Medulla oblongata (tissue), 1 donor: ENCODE data around the gene C14orf132.
"Not testable (repeated sequence)": the region's sequence is repeated elsewhere in the genome, so short reads cannot be mapped to it uniquely, and the experiment has no call there.

Experiments used
- DNase-seq: peaks from one replicate; pipeline ENCODE4 v3.0.0-alpha.2; 2015; ENCODE audit errors: extremely low spot score

Gene C14orf132

DNA sequence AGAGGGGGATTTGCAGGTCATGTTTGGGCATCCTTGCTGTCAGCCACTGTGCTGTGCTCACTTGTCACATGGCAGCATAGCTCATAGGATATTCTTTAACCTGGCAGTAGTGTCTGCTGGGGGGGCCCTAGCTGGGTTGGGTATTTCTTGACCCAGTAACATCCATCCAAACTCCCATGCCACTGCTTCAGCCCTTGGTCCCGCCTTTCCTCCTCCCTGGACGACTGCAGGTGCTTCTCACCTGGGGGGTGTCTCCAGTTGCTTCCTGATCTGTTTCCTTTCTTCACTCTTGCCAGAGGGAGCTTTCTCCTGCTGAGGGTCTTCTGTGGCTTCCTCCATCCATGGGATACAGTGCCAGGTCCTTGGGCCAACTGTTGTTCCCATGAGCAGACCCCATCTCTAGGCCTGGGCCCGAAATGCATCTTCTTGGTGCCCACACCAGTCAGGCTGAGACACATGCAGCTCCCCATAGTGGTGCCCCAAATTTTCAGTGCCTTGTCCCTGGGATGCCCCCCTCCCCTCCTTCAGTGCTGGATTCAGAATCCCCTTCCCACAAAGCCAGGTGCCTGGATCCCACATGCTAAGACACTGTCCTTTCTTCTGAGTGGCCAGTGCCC lies 20.5 kb downstream of the C14orf132 start:
- no peak for DNase-seq

DNA sequence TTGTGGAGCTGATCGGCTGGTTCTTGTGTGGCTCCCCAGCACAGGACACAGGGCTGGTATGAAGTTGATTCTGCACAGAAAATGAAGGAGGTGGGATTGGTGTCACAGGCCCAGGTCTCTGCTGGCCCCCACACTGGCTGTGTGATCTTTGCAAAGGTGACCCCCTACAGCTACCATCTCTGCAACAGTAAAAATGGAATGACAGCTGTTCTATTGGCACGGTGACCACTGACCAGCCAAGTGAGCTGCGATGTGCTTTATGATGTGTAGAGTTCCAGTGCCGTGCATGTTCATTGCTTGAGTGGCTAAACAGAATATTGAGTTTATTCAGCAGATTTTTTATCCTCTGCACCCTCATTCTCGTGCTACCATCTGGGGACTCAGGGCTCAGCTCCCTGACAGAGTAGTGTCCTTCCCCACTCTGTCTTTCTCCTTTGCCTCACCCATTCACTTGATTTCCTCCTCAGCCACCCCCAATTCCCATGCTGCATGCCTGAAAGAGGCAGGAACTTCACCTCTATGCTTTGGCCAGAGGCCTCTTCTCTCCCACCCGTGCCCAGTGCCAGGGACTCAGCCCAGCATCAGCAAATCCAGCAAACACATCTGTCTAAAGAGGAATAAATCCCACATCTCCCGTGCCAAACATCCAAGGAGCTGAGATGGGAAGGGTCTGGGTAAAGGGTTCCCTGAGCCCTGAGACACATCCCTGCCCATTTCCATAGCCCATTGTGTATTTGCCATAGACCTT lies 21.2 kb downstream of the C14orf132 start:
- no peak for DNase-seq

DNA sequence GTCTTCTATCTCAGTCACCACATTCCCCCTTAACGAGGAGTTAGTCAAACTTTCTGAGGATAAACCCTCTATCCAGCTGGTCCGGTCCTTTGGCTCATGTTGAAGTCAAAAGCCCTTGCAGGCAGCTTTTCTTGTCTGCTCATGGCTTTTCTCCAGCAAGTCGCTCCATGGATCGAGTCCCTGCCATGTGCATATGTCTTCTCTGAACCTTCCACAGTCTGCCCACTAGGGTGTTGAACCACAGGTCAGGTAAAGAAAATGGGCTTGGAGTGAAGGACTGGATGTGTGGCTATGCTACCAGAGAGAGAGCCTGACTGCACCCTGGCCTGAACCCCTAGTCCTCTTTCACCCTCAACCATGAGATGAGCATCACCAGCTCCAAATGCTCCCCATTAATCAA lies 22.8 kb downstream of the C14orf132 start:
- DNase-seq = no peak

- no peak for DNase-seq
These were observed 23.3 kb downstream of the C14orf132 start for GRCh38 chr14:96062506-96062905.

- DNase-seq = no peak
These were observed 25.7 kb downstream of the C14orf132 start for GRCh38 chr14:96064866-96065265.

DNA sequence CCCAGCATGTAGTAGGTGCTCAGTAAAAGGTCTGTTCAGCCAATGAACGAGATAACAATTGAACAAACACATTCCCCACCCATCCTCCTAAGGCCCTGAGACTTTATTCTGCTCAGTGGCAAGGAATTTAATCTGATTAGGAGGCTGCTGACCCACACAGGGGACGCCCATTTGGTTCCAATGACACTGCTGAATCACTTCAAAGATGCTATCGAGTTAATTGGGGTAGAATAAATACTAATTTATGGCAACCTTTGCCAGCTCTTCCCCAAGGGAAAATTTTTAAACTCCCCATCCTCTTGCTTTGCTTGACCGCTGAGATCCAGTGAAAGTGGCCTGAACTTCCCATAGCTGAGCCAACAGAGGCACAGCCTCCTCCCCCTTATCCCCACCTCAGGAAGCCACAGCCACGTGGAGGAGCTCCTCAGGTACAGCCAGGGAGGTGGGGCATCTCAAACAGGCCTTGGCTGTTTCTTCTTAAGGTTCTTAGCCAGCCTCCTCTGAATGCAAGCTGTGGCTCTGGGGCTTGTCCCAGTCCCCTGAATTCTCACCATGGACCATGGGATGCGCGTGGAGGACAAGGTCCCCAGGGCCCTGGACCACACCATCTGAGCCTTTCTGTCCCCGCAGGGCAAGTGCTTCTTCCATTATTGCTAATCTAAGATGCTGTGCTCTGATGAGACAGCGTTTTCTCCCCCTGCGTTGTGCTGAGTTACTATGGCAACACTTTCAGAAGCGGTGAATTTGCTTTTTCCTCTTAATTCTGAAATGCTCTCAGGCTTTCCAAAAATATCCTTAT lies 26.7 kb downstream of the C14orf132 start:
- no peak for DNase-seq

DNA sequence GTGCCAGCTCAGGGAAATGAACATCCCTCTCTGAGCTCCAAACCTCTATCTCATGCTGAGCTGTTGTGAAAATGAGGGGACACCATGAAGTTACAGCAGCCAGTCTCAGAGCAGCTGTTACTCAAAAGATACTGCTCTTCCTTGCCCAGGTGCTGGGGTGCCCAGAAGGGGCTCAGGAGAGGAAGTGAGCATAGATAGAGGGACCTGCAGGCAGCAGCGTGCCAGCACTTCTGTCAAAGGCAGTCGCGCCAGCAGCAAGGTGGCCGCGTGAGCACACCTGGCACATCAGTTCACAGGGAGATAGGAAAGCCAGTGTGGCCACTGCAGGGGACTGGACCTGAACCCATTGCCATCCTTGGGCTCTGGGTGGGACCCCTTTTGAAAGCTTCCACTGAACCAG lies 27.8 kb downstream of the C14orf132 start:
- no peak for DNase-seq

DNA sequence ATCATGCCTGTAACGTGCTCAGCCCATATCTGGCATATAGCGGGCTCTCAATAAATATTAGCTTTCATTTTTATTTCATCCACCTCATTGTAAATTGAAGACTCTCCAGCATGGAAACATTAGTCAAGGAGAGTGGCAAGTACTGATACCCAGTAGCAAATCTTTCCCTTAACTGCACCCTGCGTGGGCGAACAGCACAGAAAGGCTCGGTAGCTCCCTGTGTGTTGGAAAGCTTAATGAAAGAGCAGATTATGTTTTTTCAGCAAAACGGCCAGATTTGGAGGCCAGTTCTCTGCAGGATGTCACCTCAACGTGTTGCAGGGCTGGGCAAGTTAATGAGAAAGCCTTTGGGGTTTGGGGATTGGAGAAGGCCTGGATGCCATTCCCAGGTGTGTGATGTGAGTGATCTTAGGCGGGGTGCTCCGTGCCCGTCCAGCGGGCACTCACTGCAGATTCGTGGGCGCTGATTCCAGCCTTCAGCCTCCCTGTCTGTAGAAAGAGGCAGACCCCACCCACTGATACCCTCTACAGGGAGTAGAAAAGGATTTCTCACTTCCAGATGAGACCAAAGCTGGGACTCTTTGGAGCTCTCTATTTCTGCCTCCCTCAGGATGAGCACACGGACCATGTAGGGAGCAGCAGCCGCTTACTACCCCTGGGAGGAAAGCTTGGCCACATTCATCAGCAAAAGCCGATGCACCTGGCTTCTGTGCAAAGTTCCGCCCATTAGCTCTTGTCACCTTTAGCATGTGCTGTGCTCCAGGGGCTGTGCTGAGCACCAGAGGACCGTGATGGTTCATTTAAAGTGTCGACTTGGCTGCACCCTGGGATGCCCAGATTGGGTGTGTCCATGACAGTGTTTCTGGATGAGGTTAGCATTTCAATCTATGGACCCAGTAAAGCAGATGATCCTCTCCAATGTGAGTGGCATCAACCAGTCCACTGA lies 29.1 kb downstream of the C14orf132 start:
- no peak for DNase-seq

DNA sequence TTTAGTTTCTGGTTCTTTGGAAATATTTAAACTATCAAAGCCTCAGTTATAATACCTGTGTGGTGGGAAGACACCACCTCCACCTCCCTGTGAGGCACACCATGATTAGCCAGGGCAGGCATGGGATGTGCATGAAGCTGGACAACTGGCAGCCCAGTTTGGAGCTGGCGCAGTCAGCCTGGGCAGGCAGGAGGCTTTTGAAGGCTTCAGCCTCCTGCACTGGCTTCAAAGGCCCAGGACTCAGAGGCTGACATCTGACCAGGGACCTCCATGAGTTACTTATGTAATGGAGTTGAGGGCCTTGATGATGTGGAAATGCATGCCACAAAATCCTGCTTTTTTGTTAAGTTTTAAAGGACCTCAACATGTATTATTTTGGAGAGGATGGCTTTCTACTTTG lies 30.3 kb downstream of the C14orf132 start:
- no peak for DNase-seq

- no peak for DNase-seq
These were observed 32.4 kb downstream of the C14orf132 start for GRCh38 chr14:96071561-96071960.

DNA sequence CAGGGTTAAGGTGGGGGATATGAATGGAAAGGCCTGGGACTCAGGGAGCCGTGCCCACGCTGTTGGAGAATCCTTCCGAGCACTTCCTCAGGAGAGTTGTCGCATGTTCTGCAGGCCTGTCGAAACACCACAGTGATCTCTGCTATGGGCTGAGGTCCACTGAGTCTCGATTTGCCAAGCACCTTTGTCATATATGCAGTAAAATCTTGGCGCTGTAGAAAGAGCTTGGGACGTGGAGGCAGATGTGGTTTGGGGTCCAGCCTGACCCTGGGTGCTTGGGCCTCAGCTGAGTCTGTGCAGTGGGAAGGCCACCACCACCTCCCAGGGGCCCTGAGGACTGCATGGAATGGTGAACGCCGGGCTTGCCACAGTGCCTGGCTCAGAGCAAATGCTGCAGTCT lies 32.9 kb downstream of the C14orf132 start:
- DNase-seq = no peak

DNA sequence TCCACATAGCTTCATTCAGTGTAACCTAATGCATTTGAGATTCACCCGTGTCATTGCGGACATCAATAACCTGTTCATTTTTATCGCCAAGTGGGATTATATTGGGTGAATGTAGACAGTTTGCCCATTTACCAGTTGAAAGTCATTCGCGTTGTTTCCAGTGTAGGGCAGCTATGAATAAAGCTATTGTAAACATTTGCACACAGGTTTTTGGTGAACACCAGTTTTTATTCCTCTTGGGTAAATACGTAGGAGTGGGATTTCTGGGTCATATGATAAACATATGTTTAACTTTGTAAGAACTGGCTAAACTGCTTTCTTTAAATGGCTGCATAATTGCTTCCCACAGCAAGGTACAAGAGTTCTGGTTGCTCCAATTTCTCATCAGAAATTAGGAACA lies 33.6 kb downstream of the C14orf132 start:
- DNase-seq = no peak

DNA sequence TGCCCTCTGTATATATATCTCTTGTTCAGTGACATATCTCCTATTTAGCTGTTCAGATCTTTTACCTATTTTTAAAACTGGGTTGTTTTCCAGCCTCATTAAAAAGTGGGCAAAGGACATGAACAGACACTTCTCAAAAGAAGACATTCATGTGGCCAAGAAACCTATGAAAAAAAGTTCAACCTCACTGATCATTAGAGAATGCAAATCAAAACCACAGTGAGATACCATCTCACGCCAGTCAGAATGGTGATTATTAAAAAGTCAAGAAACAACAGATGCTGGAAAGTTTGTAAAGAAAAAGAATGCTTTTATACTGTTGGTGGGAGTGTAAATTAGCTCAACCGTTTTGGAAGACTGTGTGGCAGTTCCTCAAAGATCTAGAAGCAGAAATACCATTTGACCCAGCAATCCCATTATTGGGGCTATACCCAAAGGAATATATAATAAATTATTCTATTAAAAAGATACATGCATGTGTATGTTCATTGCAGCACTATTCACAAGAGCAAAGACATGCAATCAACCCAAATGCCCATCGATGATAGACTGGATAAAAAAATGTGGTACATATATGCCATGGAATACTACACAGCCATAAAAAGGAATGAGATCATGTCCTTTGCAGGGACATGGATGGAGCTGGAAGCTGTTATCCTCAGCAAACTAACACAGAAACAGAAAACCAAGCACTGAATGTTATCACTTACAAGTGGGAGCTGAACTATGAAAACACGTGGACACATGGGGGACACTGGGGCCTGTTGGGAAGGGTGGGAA lies 34.3 kb downstream of the C14orf132 start:
- not testable (repeated sequence) for DNase-seq

- no peak for DNase-seq
These were observed 38.9 kb downstream of the C14orf132 start for GRCh38 chr14:96077983-96078624.

GRCh38 chr14:96078625-96079016 lies 39.5 kb downstream of the C14orf132 start:
- no peak for DNase-seq

DNA sequence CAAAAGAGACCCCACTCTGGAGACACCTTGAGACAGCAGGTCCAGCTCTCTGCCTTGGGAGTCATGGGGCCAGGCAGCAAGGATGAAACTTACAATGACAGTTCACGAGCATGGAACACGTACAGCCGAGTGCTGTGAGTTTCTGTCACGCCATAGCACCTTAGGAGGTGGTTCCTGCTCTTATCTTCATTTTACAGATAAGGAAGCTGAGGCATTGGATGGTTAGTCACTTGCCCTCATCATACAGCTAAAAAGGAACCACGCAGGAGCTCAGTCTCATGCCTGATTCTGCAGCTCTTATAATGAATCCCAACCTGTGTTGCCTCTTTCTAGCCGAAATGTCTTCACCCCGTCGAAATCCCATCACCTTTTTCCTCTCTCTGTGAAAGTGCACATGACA lies 39.9 kb downstream of the C14orf132 start:
- DNase-seq = no peak

DNA sequence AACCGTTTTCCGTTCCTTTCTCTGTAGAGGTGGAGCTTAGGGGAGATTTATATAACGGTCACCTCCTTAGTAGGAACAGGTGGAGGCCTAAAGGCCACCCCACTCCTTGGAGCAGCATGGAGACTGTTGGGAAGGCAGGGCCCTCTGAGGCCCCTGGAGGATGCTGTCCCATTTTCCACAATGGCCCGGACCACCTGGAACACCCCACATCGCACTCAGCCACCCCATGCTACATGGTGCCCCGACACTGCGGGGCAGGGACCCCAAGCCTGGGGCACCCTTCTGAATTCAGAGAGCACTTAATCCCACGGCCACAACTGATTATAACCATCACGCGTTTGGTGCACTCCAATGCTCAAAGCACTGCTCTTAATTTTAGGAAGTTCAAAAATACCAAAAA lies 41.4 kb downstream of the C14orf132 start:
- no peak for DNase-seq

DNA sequence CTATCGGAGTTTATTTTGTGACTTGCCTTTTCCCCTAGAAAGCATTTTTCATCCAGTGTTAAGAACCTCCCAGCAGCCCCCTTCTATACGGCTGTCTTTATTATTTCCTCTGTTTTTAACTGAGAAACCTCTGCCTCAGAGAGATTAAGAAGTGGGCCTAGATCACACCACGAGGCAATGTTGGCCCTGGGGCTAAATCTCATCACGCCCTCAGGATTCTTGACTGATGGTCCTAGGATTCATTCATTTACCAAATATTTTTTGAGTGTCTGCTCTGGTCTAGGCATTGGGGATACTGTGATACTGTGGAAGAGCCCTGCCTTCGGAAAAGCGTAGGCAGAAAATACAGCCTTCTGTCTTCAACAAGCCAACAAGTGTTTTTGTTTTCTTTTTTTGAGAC lies 42.1 kb downstream of the C14orf132 start:
- no peak for DNase-seq

GRCh38 chr14:96081767-96082400 lies 42.7 kb downstream of the C14orf132 start:
- DNase-seq = no peak
